ENCODE data around the gene LCE3D.

- TF ChIP-seq YY1 (IDR thresholded peaks at IDR 0.05; ENCODE audit: insufficient read depth, insufficient read length) (no peak), SUZ12 (IDR thresholded peaks at IDR 0.05; ENCODE audit: extremely low read depth, insufficient read depth, insufficient read length) (no peak)
Measured at GRCh38 chr1:152537496-152537895, 42.8 kb downstream of the LCE3D start.

Data from NT2/D1 (cell line).